Tibial artery (tissue), 4 donors: ENCODE results near the gene ETF1.

Experiments used
- DNase-seq, 2 donors: peaks; one replicate each; pipeline ENCODE4 v3.0.0-alpha.2; 2019
- H3K27ac ChIP-seq, 2 donors: fragments of 200-600 bp; sonication (generic) in 1 of 2; 1 replicate in 1 of 2; 2 replicates in 1 of 2; pipeline ENCODE4 v1.5.1; 2018 to 2019; ENCODE audit warnings: mild to moderate bottlenecking in 1 of 2
- H3K27me3 ChIP-seq, 2 donors: fragments of 200-600 bp; sonication (generic) in 1 of 2; one replicate each; pipeline versions ENCODE4 v1.5.1 to v1.6.0; 2016 to 2019
- H3K36me3 ChIP-seq, 3 donors: fragments of 200-600 bp; sonication (generic) in 2 of 3; one replicate each; pipeline ENCODE4 v1.5.1; 2016 to 2019; ENCODE audit warnings: mild to moderate bottlenecking in 2 of 3
- H3K4me1 ChIP-seq, 4 donors: fragments of 200-600 bp; sonication (generic) in 2 of 4; 1 replicate in 3 of 4; 2 replicates in 1 of 4; pipeline ENCODE4 v1.5.1; 2016 to 2019
- H3K4me3 ChIP-seq, 2 donors: fragments of 200-600 bp; sonication (generic) in 1 of 2; 1 replicate in 1 of 2; 2 replicates in 1 of 2; pipeline ENCODE4 v1.5.1; 2018 to 2019; ENCODE audit warnings: mild to moderate bottlenecking in 2 of 2
- H3K9me3 ChIP-seq, 3 donors: fragments of 200-600 bp; sonication (generic) in 1 of 3; one replicate each; pipeline ENCODE4 v1.5.1; 2016 to 2019
- CTCF ChIP-seq, 2 experiments: fragments of 200-600 bp in 1 of 2; fragments of 450-650 bp in 1 of 2; IDR thresholded peaks; one replicate each; pipeline ENCODE4 v1.5.1; 2017 to 2019; ENCODE audit warnings: antibody characterized with exemption in 2 of 2, mild to moderate bottlenecking in 1 of 2, moderate library complexity in 1 of 2
- intact Hi-C: fragments of 100-400 bp; cut with DNase I; formaldehyde crosslinking; loops from one replicate; pipeline ENCODE4 v1.15.0; 2023; ENCODE audit warnings: low total_unique reads

Gene ETF1

GRCh38 chr5:138552657-138553056 is 9.6 kb upstream of the ETF1 start:
- no peak overlapping the region for H3K4me3 ChIP-seq
- H3K27me3 ChIP-seq: no peaks in the 10 kb centered on the region
- H3K27ac ChIP-seq: no peak overlapping the region
- H3K9me3 ChIP-seq: no peaks in the 10 kb centered on the region
- DNase-seq: no peak
- TF ChIP-seq CTCF (IDR thresholded peaks at IDR 0.05): no peak
- intact Hi-C loops: no loop called here
- H3K4me1 ChIP-seq: peaks cover 0 to 8% (median 1%) of the 10 kb centered on the region in 4 donors
- H3K36me3 ChIP-seq: peaks cover 32 to 48% (median 43%) of the 10 kb centered on the region in 3 donors

DNA sequence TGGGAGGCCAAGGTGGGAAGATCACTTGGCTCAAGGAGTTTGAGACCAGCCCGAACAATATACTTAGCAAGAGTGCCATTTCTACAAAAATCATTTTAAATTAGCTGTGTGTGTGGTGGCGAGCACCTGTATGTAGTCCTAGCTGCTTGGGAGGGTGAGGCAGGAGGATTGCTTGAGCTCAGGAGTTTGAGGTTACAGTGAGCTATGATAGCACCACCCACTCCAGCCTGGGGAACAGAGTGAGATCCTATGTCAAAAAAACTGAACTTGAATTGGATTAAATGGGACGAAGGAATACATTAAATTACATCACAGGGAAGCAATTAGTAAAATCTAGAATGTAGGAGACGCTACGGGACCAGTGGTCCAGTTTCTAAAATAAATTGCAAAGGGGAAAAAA is 6.4 kb upstream of the ETF1 start:
- Histone ChIP-seq H3K27ac (no peak overlapping the region), H3K4me1 (peaks cover 0 to 39% (median 22%) of the 10 kb centered on the region in 4 donors), H3K9me3 (no peaks in the 10 kb centered on the region), H3K4me3 (no peak overlapping the region), H3K36me3 (peaks cover under 1 to 17% (median 11%) of the 10 kb centered on the region in 3 donors), H3K27me3 (no peaks in the 10 kb centered on the region)
- TF ChIP-seq CTCF (IDR thresholded peaks at IDR 0.05): no peak
- intact Hi-C loops: no loop called here
- no peak for DNase-seq

DNA sequence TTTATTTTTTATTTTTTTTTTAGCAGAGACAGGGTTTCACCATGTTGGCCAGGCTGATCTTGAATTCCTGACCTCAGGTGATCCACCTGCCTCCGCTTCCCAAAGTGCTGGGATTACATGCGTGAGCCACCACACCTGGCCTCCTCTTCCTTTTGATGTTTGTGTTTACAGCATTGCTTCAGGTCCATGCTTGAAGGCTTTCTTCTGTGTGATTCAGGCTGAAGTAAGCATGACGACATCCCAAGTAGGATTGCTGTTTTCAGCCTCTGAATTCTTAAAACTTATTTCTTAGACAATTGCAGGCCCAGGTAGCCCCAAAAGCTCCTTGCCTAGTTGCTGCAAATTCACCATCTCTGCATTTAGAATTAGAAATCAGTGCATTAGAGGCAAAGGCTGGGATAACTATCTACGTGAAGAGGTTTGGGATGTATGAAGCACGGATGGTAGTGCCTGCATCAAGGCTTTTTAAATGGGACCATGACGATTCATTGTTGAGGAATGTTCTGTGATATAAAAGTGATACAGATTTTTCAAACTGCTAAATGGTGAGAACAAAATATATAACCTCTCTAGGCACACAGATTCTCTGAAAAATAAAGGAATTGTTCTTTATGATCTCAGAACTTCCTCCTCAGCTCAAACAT is 3.0 kb upstream of the ETF1 start:
- no peak for DNase-seq
- no peak overlapping the region for H3K4me3 ChIP-seq
- H3K27ac ChIP-seq: no peak overlapping the region
- H3K27me3 ChIP-seq: no peaks in the 10 kb centered on the region
- intact Hi-C loops: no loop called here
- no peak for TF ChIP-seq CTCF (IDR thresholded peaks at IDR 0.05)
- no peaks in the 10 kb centered on the region for H3K36me3 ChIP-seq
- H3K4me1 ChIP-seq: peaks cover 0 to 53% (median 36%) of the 10 kb centered on the region in 4 donors
- no peaks in the 10 kb centered on the region for H3K9me3 ChIP-seq

GRCh38 chr5:138544181-138545134 is 1.4 kb upstream of the ETF1 start:
- peak in 1 of 2 donors; percentile 32 for DNase-seq
- H3K4me3 ChIP-seq: peak overlapping the region; percentile 73 to 77
- intact Hi-C loops: no loop called here
- no peaks in the 10 kb centered on the region for H3K36me3 ChIP-seq
- H3K27ac ChIP-seq: peak overlapping the region; percentile 94 to 99
- no peaks in the 10 kb centered on the region for H3K9me3 ChIP-seq
- H3K4me1 ChIP-seq: peaks cover 0 to 68% (median 49%) of the 10 kb centered on the region in 4 donors
- TF ChIP-seq CTCF (IDR thresholded peaks at IDR 0.05): no peak
- H3K27me3 ChIP-seq: no peaks in the 10 kb centered on the region

GRCh38 chr5:138543730-138544104 is 681 bp upstream of the ETF1 start:
- peak overlapping the region; percentile 94 to 99 for H3K27ac ChIP-seq
- no peak for DNase-seq
- no peak for TF ChIP-seq CTCF (IDR thresholded peaks at IDR 0.05)
- no peaks in the 10 kb centered on the region for H3K27me3 ChIP-seq
- H3K4me3 ChIP-seq: peak overlapping the region; percentile 73 to 77
- no peaks in the 10 kb centered on the region for H3K9me3 ChIP-seq
- intact Hi-C loops: loop anchor here (2.0 kb wide), 1 partner anchor 79 kb away; the partner anchor contains the start of gene EGR1
- H3K4me1 ChIP-seq: peaks cover 0 to 75% (median 52%) of the 10 kb centered on the region in 4 donors
- no peaks in the 10 kb centered on the region for H3K36me3 ChIP-seq
